ENCODE results near the gene MRM2. TPM values are rescaled to one million over a fixed set of nuclear protein-coding genes. Genes with fewer than 3 reads are reported as not detected.

Gene MRM2
- total RNA-seq, 1 experiment from 2014 or later = 48.0 TPM

GRCh38 chr7:2203766-2204300 is 38.2 kb downstream of the MRM2 start:
- peak; percentile 17 for DNase-seq (ENCODE audit: low read depth)

- DNase-seq (ENCODE audit: low read depth) = no peak
Measured at GRCh38 chr7:2202901-2203765, 38.9 kb downstream of the MRM2 start.

GRCh38 chr7:2202361-2202761 is 39.6 kb downstream of the MRM2 start:
- DNase-seq (ENCODE audit: low read depth) = no peak

- no peak for DNase-seq (ENCODE audit: low read depth)
Measured at GRCh38 chr7:2201686-2202360, 40.2 kb downstream of the MRM2 start.

GRCh38 chr7:2201128-2201527 is 40.9 kb downstream of the MRM2 start:
- no peak for DNase-seq (ENCODE audit: low read depth)

GRCh38 chr7:2200584-2200980 is 41.4 kb downstream of the MRM2 start:
- DNase-seq (ENCODE audit: low read depth) = no peak

GRCh38 chr7:2199956-2200583 is 41.9 kb downstream of the MRM2 start:
- DNase-seq (ENCODE audit: low read depth) = no peak

GRCh38 chr7:2199528-2199927 is 42.5 kb downstream of the MRM2 start:
- DNase-seq (ENCODE audit: low read depth) = no peak

GRCh38 chr7:2198760-2199159 is 43.2 kb downstream of the MRM2 start:
- DNase-seq (ENCODE audit: low read depth) = no peak

GRCh38 chr7:2198206-2198605 is 43.8 kb downstream of the MRM2 start:
- DNase-seq (ENCODE audit: low read depth) = no peak

- no peak for DNase-seq (ENCODE audit: low read depth)
Measured at GRCh38 chr7:2197436-2198155, 44.4 kb downstream of the MRM2 start.

GRCh38 chr7:2196381-2197378 is 45.3 kb downstream of the MRM2 start:
- no peak for DNase-seq (ENCODE audit: low read depth)

- DNase-seq (ENCODE audit: low read depth) = no peak
Measured at GRCh38 chr7:2195400-2196246, 46.4 kb downstream of the MRM2 start.

- no peak for DNase-seq (ENCODE audit: low read depth)
Measured at GRCh38 chr7:2193575-2194305, 48.3 kb downstream of the MRM2 start.

GRCh38 chr7:2192831-2193534 is 49.0 kb downstream of the MRM2 start:
- DNase-seq (ENCODE audit: low read depth) = no peak

- DNase-seq (ENCODE audit: low read depth) = peak; percentile 41
Measured at GRCh38 chr7:2191016-2191415, 51.0 kb downstream of the MRM2 start.

- peak; percentile 85 for DNase-seq (ENCODE audit: low read depth)
Measured at GRCh38 chr7:2190531-2190930, 51.5 kb downstream of the MRM2 start.

- no peak for DNase-seq (ENCODE audit: low read depth)
Measured at GRCh38 chr7:2186166-2186565, 55.8 kb downstream of the MRM2 start.
